GM12878 (cell line): Measurements from ENCODE around the gene PDZD8. TPM values are rescaled to one million over a fixed set of nuclear protein-coding genes. Genes with fewer than 3 reads are reported as not detected.
A peak's percentile ranks its signal among the peaks of the same experiment; 100 is the strongest.

Source experiments
- BCL11A ChIP-seq: IDR thresholded peaks from 2 replicates; pipeline ENCODE4 v1.6.1; 2011; ENCODE audit warnings: low read depth, low read length
- BHLHE40 ChIP-seq, 2 experiments: fragments of 450-650 bp in 1 of 2; IDR thresholded peaks; 2 replicates each; pipeline ENCODE4 v1.6.1; 2011 to 2017; ENCODE audit warnings: low read depth in 2 of 2, borderline replicate concordance in 1 of 2, improper control_type of control experiment in 1 of 2, low read length in 1 of 2, mild to moderate bottlenecking in 1 of 2
- CTCF ChIP-seq, 3 experiments: IDR thresholded peaks in 2 of 3; conservative IDR thresholded peaks in 1 of 3; 2 replicates each; pipeline ENCODE4 v1.5.1; 2011; ENCODE audit warnings: low read depth in 3 of 3, low read length in 3 of 3, mild to moderate bottlenecking in 3 of 3, control low read depth in 2 of 3, moderate library complexity in 2 of 3, inconsistent platforms in 1 of 3, mixed read lengths in 1 of 3; ENCODE audit not compliant: control insufficient read depth in 2 of 3, insufficient read depth in 1 of 3; ENCODE audit errors: extremely low read depth in 1 of 3
- IKZF1 ChIP-seq: fragments of 450-650 bp; conservative IDR thresholded peaks from 2 replicates; pipeline ENCODE4 v1.6.1; 2017; ENCODE audit warnings: antibody characterized with exemption, mild to moderate bottlenecking
- KLF5 ChIP-seq: fragments of 450-650 bp; IDR thresholded peaks from 2 replicates; pipeline ENCODE4 v1.6.1; 2014; ENCODE audit warnings: mild to moderate bottlenecking; ENCODE audit not compliant: partially characterized antibody
- PKNOX1 ChIP-seq: fragments of 450-650 bp; IDR thresholded peaks from 2 replicates; pipeline ENCODE4 v1.6.1; 2016; ENCODE audit warnings: mild to moderate bottlenecking
- PML ChIP-seq: IDR thresholded peaks from 2 replicates; pipeline ENCODE4 v1.6.1; 2012; ENCODE audit warnings: low read length, inconsistent platforms
- POLR2A ChIP-seq: IDR thresholded peaks from 2 replicates; pipeline ENCODE4 v1.6.1; 2011; ENCODE audit warnings: low read depth, mild to moderate bottlenecking, low read length
- POLR2AphosphoS2 ChIP-seq: IDR thresholded peaks from 2 replicates; pipeline ENCODE4 v1.6.1; 2011; ENCODE audit warnings: low read depth, mild to moderate bottlenecking, low read length, improper control_type of control experiment, moderate library complexity
- RELB ChIP-seq: fragments of 450-650 bp; IDR thresholded peaks from 2 replicates; pipeline ENCODE4 v1.6.1; 2017; ENCODE audit warnings: low read depth, mild to moderate bottlenecking, moderate library complexity
- SIN3A ChIP-seq: IDR thresholded peaks from 2 replicates; pipeline ENCODE4 v1.6.1; 2012; ENCODE audit warnings: low read depth, low read length, improper control_type of control experiment
- SMARCA5 ChIP-seq: fragments of 450-650 bp; IDR thresholded peaks from 2 replicates; pipeline ENCODE4 v1.6.1; 2017; ENCODE audit warnings: mild to moderate bottlenecking
- SPI1 ChIP-seq: IDR thresholded peaks from 2 replicates; pipeline ENCODE4 v1.6.1; 2011; ENCODE audit warnings: low read depth, mild to moderate bottlenecking, low read length, moderate library complexity, borderline replicate concordance; ENCODE audit not compliant: insufficient read depth
- TCF7 ChIP-seq: IDR thresholded peaks from 2 replicates; pipeline ENCODE4 v1.6.1; 2014; ENCODE audit warnings: antibody characterized with exemption, borderline replicate concordance
- USF2 ChIP-seq: IDR thresholded peaks from 2 replicates; pipeline ENCODE4 v1.6.1; 2011; ENCODE audit warnings: low read depth, low read length, improper control_type of control experiment, borderline replicate concordance
- polyA plus RNA-seq, 11 experiments: library from polyadenylated mRNA; depleted of rRNA in 4 of 11; unstranded in 6 of 11; stranded (reverse) in 5 of 11; fragments of >200 nt; fragmentation: Nextera tagmentation in 4 of 11; fragmentation: Illumina TruSeq in 1 of 11; extraction: Ambion mirVana in 4 of 11; extraction: Trizol in 1 of 11; gene quantifications; 1 replicate in 1 of 11; 2 replicates in 10 of 11; pipeline versions ENCODE4 v1.2.1 to v1.2.3, GENCODE V29; 2011 to 2016; ENCODE audit warnings: inconsistent platforms in 2 of 11, missing spikeins in 2 of 11, low read depth in 1 of 11
- total RNA-seq, 4 experiments: library from RNA; depleted of rRNA in 3 of 4; stranded (reverse); fragments of >200 nt in 3 of 4; fragmentation: Illumina TruSeq in 1 of 4; extraction: Trizol in 1 of 4; gene quantifications; 2 replicates each; pipeline versions ENCODE4 v1.2.1 to v1.2.3, GENCODE V29; 2013 to 2021

Gene PDZD8
- total and polyA plus RNA-seq, 10 of the 15 experiments (the other 5 are each of a cell fraction or from before 2014, with no cell fraction given) = 2.0 to 21.2 (median 6.7) TPM

GRCh38 chr10:117365612-117366011 lies 9.6 kb downstream of the PDZD8 start (continued):
- peak; percentile 39; the same call in 1 of the 2 replicates for TF ChIP-seq BCL11A
- no peak for TF ChIP-seq POLR2AphosphoS2
- TF ChIP-seq SPI1 = peak; percentile 36; the same call in 1 of the 2 replicates
- TF ChIP-seq IKZF1 = peak; percentile 43; the same call in 1 of the 2 replicates
- TF ChIP-seq CTCF (IDR thresholded peaks at IDR 0.05 in 2 of 3, conservative IDR thresholded peaks at IDR 0.05 in 1 of 3; ENCODE audit: control insufficient read depth in 2 of 3, extremely low read depth in 1 of 3, insufficient read depth in 1 of 3, low read depth in 3 of 3, low read length in 3 of 3) = no peak
- TF ChIP-seq TCF7 = no peak
- TF ChIP-seq POLR2A = no peak
- peak; percentile 71 for TF ChIP-seq PKNOX1
- TF ChIP-seq SMARCA5 = no peak
- TF ChIP-seq SIN3A = no peak
- peak; percentile 54; the same call in 1 of the 2 replicates for TF ChIP-seq RELB
- no peak for TF ChIP-seq KLF5
- TF ChIP-seq PML = no peak
- peak; percentile 14 to 17; a peak in 2 of 4 replicates for TF ChIP-seq BHLHE40 (IDR thresholded peaks at IDR 0.05; ENCODE audit: borderline replicate concordance in 1 of 2, low read depth in 2 of 2, low read length in 1 of 2)
- no peak for TF ChIP-seq USF2
